Brain microvascular endothelial cell (primary cell): ENCODE data around the gene R3HDML.

ENCODE experiments used
- DNase-seq: peaks from one replicate; pipeline ENCODE4 v3.0.0-alpha.2; 2020
- H3K27ac ChIP-seq: fragments of 250-450 bp; sonication (Bioruptor Pico); 2 replicates; pipeline ENCODE4 v1.5.1; 2020; ENCODE audit warnings: mild to moderate bottlenecking, moderate library complexity
- H3K27me3 ChIP-seq: fragments of 250-450 bp; sonication (Bioruptor Pico); replicated peaks from 2 replicates; pipeline ENCODE4 v1.5.1; 2020; ENCODE audit warnings: mild to moderate bottlenecking
- H3K36me3 ChIP-seq: fragments of 250-450 bp; sonication (Bioruptor Pico); replicated peaks from 2 replicates; pipeline ENCODE4 v1.5.1; 2020; ENCODE audit warnings: mild to moderate bottlenecking
- H3K4me3 ChIP-seq: 2 replicates; pipeline ENCODE4 v1.5.1; 2011; ENCODE audit warnings: low read depth, mild to moderate bottlenecking, control low read depth, low read length, moderate library complexity
- CTCF ChIP-seq: IDR thresholded peaks from 2 replicates; pipeline ENCODE4 v1.5.1; 2011; ENCODE audit warnings: low read depth, mild to moderate bottlenecking, moderate library complexity, low read length, control low read depth, inconsistent platforms; ENCODE audit errors: missing control alignments
- in situ Hi-C: cut with HindIII; loops from 2 replicates; pipeline ENCODE4 v1.10.0; 2017; ENCODE audit warnings: low sequenced_read_pairs, low pct_ligation_motif_present

The R3HDML gene

GRCh38 chr20:44355498-44356352 is 18.9 kb downstream of the R3HDML start, which contains the start of gene HNF4A:
HNF4A (plus strand) TSS chr20:44355699; CDS start chr20:44355805, 106 bp downstream.
- no peak for TF ChIP-seq CTCF
- H3K27ac ChIP-seq = no peak within 1 kb of the TSS
- in situ Hi-C loops = no loop called here
- no peaks in the 10 kb centered on the region for H3K36me3 ChIP-seq
- no peak within 1 kb of the TSS for H3K4me3 ChIP-seq
- H3K27me3 ChIP-seq = no peaks in the 10 kb centered on the region
- no peak for DNase-seq

- TF ChIP-seq CTCF = no peak
- Histone ChIP-seq H3K4me3 (no peak overlapping the region), H3K27me3 (no peaks in the 10 kb centered on the region), H3K27ac (no peak overlapping the region), H3K36me3 (no peaks in the 10 kb centered on the region)
- in situ Hi-C loops = no loop called here
- DNase-seq = no peak
Observed at GRCh38 chr20:44356353-44356723, 19.5 kb downstream of the R3HDML start.

GRCh38 chr20:44357020-44357419 is 20.2 kb downstream of the R3HDML start:
- H3K27ac ChIP-seq = no peak overlapping the region
- in situ Hi-C loops = no loop called here
- no peak overlapping the region for H3K4me3 ChIP-seq
- H3K36me3 ChIP-seq = no peaks in the 10 kb centered on the region
- no peak for DNase-seq
- no peaks in the 10 kb centered on the region for H3K27me3 ChIP-seq
- no peak for TF ChIP-seq CTCF

GRCh38 chr20:44357555-44358125 is 20.8 kb downstream of the R3HDML start:
- H3K27me3 ChIP-seq = no peaks in the 10 kb centered on the region
- H3K36me3 ChIP-seq = no peaks in the 10 kb centered on the region
- H3K4me3 ChIP-seq = no peak overlapping the region
- DNase-seq = no peak
- in situ Hi-C loops = no loop called here
- no peak for TF ChIP-seq CTCF
- H3K27ac ChIP-seq = no peak overlapping the region

GRCh38 chr20:44358776-44359175 is 21.9 kb downstream of the R3HDML start:
- Histone ChIP-seq H3K27me3 (no peaks in the 10 kb centered on the region), H3K27ac (no peak overlapping the region)
- DNase-seq = no peak

More at GRCh38 chr20:44358776-44359175, 21.9 kb downstream of the R3HDML start:
- Histone ChIP-seq H3K36me3 (no peaks in the 10 kb centered on the region), H3K4me3 (no peak overlapping the region)
- in situ Hi-C loops = no loop called here
- no peak for TF ChIP-seq CTCF
